GM19467 (cell line): ENCODE data around the gene ANKRD28.
A peak's percentile ranks its signal among the peaks of the same experiment; 100 is the strongest.
"Not testable (repeated sequence)": the region's sequence is repeated elsewhere in the genome, so short reads cannot be mapped to it uniquely, and the experiment has no call there.

Experiments
- ATAC-seq: cut with Tn5 transposase; IDR thresholded peaks from one replicate; pipeline ENCODE4 v1.9.1; 2021; ENCODE audit warnings: mild to moderate bottlenecking, moderate library complexity; ENCODE audit not compliant: unreplicated experiment

The ANKRD28 gene

DNA sequence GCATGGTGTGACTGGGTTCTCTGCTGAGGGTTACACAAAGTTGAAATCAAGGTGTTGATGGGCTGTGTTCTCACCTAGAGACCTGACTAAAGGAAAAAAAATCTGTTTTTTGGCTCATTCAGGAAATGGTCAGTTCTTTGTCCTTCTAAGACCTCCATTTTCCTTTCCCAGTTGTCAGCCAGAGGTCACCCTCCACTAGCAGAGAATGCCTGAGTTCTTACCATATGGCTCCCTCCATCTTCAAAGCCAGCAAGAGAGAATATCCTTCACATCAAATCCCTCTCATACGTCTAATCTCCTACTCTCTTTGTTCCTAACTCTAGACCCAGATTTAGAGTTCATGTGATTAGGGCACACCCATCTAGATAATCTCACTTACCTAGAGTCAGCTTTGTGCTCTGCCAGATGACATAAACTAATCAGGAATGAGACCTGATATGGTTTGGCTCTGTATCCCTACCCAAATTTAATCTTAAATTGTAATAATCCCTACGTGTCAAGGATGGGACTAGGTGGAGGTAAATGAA, 19.4 kb downstream of the ANKRD28 start:
- no peak for ATAC-seq

DNA sequence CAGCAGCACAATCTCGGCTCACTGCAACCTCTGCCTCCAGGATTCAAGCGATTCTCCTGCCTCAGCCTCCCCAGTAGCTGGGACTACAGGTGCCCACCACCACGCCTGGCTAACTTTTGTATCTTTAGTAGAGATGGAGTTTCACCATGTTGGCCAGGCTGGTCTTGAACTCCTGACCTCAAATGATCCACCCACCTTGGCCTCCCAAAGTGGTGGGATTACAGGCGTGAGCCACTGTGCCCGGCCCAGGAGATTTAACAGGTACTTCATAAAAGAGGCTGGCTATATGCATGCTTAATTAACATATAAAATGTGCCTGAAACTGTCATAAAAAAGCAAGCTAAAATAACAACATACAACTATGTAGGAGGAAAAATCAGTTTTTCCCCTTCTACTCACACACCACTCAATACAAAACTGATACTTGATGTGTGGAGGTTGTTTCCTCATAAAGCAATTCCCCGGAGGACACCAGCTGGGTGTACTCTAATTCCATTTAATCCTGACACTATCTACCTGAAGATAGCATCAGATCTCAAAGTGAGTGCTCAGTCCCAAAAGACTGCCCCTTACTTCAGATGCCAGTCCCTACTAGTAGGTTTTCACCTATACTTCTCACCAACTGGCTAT, 22.7 kb downstream of the ANKRD28 start:
- not testable (repeated sequence) for ATAC-seq

DNA sequence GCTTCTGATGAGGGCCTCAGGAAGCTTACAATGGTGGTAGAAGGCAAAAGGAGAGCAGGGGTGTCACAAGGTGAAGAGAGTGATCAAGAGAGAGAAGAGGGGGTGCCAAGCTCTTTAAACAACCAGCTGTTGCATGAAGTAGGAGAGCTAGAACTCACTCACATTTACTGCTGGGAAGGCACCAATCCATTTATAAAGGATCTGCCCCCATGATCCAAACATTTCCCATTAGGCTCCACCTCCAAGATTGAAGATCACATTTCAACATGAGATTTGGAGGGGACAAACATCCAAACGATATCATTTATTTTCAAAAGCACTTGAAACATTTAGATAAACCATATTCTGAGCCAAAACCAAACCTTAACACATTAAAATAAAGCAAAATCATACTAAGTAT, 26.3 kb downstream of the ANKRD28 start:
- no peak for ATAC-seq

DNA sequence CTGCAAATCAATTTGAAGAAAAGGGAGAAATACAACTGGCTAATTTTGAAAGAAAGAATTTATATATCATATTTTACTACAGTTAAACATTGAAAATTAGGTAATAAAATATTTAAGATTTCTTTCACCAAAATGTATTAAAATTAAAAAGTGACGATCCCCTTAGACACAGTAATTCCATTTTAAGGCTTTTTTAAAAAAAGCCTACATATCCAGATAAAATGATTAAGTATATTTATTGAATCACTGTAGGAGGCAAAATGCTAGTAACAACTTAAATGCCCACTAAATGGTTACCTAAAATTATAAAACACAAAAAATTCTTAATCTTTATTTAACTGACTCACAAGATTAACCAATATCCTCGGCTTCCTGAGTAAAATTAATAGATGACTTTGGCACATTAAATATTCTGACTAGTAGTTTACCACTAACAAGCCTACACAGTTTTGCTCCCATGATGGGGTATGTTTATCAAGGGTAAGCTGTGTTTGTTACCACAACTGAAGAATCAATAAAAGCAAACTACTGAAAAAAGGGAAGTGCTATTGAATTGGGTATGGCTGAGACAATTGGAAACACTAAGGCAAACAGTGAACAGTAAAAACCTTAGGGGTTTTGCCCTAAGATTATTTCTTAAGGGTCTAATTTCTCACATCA, 28.4 kb downstream of the ANKRD28 start:
- no peak for ATAC-seq

DNA sequence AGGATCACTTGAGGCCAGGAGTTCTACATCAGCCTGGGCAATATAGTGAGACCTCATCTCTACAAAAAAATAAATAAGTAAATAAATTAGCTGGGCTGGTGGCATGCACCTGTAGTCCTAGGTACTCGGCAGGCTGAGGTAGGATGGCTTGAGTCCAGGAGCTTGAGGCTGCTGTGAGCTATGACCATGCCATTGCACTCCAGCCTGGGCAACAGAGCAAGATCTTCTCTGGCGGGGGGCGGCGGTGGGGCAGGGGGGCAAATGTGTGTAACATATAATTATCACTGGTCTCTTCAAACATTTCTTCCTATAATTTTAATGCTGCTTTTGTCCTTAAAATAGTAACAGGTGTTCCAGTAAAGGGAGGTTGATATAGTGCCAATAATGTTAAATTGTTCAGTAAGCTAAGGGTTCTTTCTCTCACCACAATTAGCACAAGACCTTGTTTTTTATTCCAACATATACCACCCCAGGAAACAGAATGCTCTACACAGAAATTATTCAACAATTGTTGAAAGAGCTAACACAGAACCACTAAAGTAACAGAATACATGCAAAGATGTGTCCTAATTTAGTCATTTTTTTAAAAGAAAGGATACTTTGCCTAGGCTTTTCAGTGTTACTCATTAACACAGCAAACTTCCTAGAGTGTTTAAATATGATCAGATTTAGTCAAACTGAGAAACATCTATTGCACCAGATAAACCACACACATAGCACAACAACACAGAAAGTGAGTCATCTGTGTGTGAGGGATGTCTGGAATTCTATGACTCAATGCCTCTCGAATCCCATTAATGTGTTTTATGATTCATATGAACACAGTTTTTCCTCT, 29.1 kb downstream of the ANKRD28 start:
- peak; percentile 86 for ATAC-seq

DNA sequence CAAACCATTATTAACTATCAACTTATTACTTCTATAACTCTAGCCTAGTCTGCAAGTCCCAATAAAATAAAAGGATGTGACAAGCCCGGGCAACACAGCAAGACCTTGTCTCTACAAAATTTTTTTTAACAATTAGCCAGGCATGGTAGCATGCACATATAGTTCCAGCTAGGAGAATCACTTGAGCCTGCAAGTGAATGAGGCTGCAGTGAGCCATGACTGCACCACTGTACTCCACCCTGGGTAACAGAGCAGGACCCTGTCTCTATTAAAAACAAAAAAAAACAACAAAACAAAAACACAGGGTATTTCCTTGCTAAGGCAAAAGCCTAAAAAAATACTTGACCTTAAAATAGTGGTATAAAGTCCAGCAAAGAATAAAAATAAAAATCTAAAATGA, 31.4 kb downstream of the ANKRD28 start:
- ATAC-seq = no peak

DNA sequence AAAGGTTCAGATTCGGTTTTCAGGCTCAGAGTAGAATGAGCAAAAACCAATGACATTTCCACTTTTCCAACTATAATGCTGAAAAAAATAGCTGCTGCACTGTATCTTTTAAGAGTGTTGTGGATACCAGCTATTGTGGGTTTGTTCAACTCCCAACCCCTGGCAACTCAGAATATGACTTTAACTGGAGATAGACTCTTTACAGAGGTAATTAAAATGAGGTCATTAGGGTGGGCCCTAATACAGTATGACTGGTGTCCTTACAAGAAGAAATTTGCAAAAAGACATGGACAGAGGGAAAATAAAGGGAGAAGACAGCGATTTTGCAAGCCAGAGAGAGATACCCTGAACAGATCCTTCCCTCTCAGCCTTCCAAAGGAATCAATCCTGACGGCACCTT, 39.5 kb downstream of the ANKRD28 start:
- no peak for ATAC-seq

DNA sequence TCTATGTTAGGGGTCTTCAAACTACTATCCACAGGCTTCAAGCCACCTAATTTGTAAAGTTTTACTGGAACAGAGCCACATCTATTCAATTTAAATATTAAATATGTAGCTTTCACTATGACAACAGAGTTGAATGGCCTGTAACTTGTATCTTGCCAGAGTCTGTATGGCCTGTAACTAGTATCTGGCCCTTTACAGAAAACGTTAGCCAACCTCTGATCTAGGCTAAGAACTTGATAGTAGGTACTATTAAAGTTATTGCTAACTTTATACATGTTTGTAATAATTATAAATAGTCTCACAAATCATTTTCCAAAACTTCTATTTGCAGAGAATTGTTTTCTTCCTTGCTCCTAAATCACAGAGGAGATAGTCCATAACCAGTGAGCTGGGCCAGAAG, 40.0 kb downstream of the ANKRD28 start:
- no peak for ATAC-seq

DNA sequence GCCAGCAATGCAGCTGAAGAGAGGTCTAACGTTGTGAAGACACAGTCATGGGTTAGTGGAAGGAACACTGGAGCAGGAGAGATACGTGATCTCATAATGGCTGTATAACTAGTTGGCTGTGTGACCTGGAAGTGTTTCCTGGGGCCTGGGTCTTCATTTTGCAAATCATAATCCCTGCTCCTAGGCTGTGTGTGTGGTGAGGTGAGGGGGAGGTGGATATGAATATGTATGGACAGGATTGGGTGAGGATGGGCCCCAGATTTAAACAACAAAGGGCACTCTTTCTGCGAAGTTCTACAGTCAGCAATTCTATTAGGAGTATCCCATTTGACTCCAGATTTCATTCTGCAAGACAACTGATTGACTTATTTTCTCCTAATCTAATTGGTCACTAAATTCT, 41.3 kb downstream of the ANKRD28 start:
- no peak for ATAC-seq

DNA sequence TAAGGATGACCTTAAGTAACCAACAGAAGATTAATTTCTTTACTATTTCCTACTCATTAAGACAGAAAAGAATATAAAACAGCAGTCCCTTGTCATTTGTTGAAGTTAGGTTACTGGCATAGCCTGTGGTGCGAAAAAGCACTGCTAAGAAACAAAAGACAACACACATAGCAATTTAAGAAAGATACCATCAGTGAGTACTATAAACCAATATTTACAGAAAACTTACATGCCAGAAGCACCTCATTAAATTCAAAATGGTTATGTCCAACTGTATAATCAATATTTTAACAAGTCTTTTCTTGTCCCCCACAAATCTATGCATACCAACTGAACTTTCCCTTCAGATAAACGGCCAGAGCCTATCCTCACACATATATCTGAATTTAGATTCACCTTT, 42.0 kb downstream of the ANKRD28 start:
- ATAC-seq = no peak

DNA sequence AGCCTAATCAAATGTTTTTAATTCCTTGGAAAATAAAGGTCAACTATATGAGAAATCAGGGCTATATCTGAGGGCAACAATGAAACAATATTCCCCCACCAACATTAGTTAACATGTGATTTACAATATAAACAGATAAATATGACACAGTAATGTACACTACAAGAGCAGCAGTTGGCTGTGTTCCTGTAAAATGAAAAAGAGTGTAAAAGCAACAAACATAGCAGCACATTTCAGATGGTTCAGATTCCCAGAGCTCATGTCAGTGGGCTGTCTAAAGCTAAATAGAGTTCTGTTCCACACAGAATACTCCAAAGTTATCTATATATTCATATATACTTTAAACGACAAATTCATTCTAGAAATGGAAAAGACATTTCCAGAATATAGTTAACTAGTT, 42.6 kb downstream of the ANKRD28 start:
- ATAC-seq = no peak

DNA sequence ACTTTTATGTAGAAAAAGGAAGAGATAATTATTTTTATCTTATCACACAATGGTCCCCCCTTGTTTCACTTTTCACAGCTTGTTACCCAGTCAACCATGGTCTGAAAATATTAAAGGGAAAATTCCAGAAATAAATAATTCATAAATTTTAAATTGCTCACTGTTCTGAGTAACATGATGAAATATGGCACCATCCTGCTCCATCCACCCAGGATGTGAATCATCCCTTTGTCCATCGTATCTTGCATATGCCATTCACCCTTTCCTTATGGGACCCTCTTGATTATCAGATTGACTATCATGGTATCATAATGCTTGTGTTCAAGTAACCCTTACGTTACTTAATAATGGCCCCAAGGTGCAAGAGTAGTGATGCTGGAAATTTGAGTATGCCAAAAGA, 43.7 kb downstream of the ANKRD28 start:
- no peak for ATAC-seq

DNA sequence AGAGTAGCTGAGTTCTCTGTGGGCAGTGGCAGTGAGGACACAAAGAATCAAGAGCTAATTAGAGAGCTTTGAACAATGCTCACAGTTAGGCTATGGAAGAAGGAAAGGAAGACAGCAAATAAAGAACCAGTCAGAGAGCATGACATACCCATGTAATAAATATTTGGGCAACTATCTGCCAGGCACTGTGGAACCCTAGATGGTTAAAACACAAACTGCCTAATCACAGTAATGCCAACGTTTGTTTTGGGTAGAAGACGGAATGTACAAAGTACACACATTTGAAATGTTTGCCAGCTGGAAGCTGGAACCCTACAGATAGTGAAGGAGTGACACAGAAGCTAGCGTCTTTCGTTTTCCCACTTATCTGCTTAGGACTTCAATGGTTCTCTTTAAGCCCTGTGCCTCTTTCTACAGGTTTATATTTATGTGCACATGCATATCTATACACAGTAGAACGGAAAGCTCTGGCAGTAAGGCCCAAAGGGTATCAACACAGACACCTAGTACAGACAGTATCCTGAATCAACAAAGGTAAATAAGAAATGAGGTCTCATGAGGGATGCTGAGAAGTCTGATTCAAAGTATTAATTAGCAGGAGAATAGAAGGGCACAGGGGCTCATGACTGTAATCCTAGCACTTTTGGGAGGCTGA, 44.6 kb downstream of the ANKRD28 start:
- no peak for ATAC-seq

DNA sequence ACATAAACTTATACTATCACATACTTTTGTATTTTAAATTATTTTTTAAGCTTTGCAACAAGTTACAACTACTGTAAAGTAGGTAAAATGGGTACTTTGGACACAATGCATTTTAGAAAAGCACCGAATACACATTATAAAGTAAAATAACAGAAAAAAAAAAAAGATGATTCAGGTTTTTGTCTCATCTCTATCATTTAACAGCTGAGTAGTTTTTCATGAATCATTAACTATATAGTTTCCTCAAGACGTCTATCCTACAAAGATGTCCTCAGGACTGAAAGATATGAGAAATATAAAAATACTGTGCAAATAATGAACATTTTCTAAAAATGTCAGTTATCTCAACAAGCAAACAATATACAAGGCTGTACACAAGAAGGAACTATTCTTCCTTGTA, 46.9 kb downstream of the ANKRD28 start:
- no peak for ATAC-seq

DNA sequence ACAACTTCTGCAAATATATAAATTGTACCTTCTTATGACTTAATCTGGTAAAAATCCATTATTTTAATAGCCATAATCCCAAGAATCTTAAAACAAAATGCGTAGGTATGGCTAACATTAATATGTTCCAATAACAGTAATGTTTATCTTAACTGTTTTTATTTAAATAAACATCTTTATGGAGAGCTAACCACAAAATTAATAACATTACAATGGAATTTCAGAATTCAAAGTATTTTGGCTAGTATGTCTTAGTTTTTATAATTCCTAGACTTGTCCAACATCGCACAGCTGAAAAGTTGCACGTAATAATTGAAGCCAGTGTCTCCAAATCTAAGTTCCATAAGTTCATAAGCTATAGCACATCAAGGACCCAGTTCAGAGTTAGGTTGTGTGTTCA, 47.6 kb downstream of the ANKRD28 start:
- ATAC-seq = no peak

DNA sequence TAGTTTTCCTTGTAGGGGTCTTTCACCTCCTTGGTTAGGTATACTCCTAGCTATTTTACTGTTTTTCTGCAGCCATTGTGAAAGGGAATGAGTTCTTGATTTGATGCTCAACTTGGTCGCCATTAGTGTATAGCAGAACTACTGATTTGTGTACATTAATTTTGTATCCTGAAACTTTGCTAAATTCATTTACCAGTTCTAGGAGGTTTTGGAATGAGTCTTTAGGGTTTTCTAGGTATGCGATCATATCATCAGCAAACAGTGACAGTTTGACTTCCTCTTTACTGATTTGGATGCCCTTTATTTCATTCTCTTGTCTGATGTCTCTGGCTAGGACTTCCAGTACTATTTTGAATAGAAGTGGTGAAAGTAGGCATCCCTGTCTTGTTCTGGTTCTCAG, 51.9 kb downstream of the ANKRD28 start:
- not testable (repeated sequence) for ATAC-seq

DNA sequence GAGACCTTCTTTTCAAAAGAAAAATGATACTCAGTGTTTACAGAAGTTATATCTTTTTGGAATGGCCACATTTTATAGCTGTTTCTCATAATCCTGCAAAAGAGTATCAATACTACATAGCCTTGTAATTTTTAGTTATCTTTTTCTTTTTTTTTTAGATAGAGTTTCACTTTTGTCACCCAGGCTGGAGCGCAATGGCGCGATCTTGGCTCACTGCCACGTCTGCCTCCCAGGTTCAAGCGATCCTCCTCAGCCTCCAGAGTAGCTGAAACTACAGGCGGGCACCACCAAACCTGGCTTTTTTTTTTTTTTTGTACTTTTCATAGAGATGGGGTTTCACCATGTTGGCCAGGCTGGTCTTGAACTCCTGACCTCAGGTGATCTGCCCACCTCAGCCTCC, 53.6 kb downstream of the ANKRD28 start:
- no peak for ATAC-seq

DNA sequence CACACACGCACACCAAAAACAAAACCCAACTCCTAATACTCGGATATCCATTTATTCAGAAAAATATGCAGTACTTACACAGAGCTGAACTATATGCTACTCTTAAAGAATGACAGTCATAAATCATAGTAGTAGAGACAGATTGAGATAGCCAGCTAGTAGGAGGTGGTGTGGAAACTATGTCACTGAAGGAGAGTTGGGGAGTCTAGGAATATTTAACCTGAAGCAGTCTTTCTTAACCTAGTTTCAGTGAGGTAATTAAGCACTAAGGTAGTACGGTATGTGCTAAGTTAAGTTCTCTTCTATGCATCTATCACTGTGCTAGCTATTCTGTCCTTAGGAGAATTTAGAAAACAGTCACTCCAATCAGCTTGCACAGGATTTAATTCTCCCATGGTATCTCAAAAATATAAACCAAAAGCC, 54.2 kb downstream of the ANKRD28 start:
- ATAC-seq = no peak

DNA sequence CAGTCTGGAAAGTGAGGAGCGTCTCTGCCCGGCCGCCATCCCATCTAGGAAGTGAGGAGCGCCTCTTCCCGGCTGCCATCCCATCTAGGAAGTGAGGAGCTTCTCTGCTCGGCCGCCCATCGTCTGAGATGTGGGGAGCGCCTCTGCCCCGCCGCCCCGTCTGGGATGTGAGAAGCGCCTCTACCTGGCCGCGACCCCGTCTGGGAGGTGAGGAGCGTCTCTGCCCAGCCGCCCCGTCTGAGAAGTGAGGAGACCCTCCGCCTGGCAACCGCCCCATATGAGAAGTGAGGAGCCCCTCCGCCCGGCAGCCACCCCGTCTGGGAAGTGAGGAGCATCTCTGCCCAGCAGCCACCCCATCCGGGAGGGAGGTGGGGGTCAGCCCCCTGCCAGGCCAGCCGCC, 55.5 kb downstream of the ANKRD28 start:
- ATAC-seq = not testable (repeated sequence)

DNA sequence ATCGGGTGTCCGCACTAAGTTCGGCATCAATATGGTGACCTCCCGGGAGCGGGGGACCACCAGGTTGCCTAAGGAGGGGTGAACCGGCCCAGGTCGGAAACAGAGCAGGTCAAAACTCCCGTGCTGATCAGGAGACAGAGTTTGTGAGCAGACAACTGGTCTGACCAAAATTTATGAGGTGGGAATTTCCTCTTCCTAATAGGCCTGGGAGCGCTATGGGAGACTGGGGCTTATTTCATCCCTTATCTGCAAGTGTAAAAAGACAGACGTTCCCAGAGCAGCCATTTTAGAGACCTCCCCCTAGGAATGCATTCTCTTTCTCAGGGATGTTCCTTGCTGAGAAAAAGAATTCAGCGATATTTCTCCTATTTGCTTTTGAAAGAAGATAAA, 59.2 kb downstream of the ANKRD28 start:
- ATAC-seq = not testable (repeated sequence)

DNA sequence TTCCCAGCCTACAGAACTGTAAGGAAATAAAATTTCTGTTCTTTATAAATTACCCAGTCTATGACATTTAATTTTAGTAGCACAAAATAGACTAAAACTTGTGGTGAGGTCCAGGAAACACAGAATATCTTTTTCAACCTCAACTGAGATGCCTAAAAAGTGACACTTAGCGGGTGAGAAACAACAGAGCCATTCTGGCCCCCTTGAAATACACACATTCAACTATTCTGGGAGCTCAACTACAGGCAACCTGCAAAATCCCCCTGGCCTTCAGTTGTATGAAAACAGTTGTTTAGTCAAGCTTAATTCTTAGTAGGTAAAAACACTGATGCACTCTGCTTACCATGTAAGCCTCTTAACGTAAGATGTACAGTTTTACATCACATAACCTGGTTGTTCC, 66.8 kb downstream of the ANKRD28 start:
- no peak for ATAC-seq
